ENCODE measurements around the gene DTNBP1. TPM values are rescaled to one million over a fixed set of nuclear protein-coding genes. Genes with fewer than 3 reads are reported as not detected.
A peak's percentile ranks its signal among the peaks of the same experiment; 100 is the strongest.

DTNBP1 gene
- total and polyA plus RNA-seq, 2 of the 4 experiments (the other 2 are of a cell fraction) = 4.8 to 18.7 TPM

DNA sequence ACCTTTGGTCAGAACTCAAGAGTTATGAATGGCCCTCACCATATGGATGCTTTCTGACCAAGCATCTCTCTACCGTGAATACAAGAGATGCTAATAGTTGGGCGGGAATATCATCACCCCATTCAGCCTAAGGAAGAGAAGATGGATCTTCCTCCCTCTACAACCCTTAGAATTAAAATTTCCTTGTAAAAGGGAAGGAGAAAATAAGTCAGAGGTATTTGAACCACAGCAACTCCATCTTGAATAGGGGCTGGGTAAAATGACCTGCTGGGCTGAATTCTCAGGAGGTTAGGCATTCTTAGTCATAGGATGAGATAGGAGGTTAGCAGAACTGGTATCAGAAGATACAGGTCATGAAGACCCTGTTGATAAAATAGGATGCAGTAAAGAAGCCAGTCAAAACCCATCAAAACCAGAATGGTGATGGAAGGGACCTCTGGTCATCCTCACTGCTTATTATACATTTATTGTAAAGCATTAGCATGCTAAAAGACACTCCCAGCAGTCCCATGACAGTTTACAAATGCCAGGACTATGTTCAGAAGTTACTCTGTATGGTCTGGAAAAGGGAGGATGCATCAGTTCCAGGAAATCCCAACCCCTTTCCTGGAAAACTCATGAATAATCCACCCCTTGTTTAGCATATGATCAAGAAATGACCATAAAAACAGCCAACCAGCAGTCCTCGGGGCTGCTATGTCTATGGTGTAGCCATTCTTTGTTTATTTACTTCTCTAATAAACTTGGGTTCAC lies 101.2 kb downstream of the DTNBP1 start:
- Histone ChIP-seq H3K79me1 (ENCODE audit: low read depth in 1 of 2, low read length in 2 of 2) (peaks cover 0 to 3% of the 10 kb centered on the region in 2 experiments; a peak in 1 of 4 replicates), H3K36me3 (ENCODE audit: control insufficient read depth, insufficient read depth, low read length) (no peaks in the 10 kb centered on the region), H4K8ac (ENCODE audit: low read depth in 2 of 2, low read length in 2 of 2) (no peak overlapping the region), H2BK120ac (ENCODE audit: low read depth, low read length) (no peak overlapping the region), H3K27ac (ENCODE audit: insufficient read depth, low read length) (no peak overlapping the region), H3K4ac (ENCODE audit: low read depth, low read length) (no peak overlapping the region), H3K27me3 (ENCODE audit: control insufficient read depth, insufficient read depth, low read length) (no peaks in the 10 kb centered on the region), H3K14ac (replicated peaks; ENCODE audit: low read depth, low read length) (no peak overlapping the region), H3K23ac (ENCODE audit: low read depth, low read length) (no peak overlapping the region), H3K4me3 (ENCODE audit: insufficient read depth, low read depth, low read length) (no peak overlapping the region), H2BK5ac (ENCODE audit: low read depth, low read length, poor library complexity, severe bottlenecking) (no peak overlapping the region), H3K9ac (ENCODE audit: low read depth, low read length) (no peak overlapping the region), H4K5ac (ENCODE audit: low read depth, low read length) (no peak overlapping the region), H3K56ac (ENCODE audit: extremely low read depth, insufficient read depth, low read length) (peak overlapping the region; percentile 11; the same call in 1 of the 2 replicates), H3K4me2 (ENCODE audit: low read depth, low read length) (no peak overlapping the region), H2BK20ac (ENCODE audit: low read depth, low read length) (no peak overlapping the region), H2AFZ (replicated peaks; ENCODE audit: low read length, poor library complexity) (no peak overlapping the region), H2AK9ac (replicated peaks; ENCODE audit: low read depth, low read length, poor library complexity) (no peak overlapping the region), H3K9me3 (ENCODE audit: control insufficient read depth, insufficient read depth, low read length) (no peaks in the 10 kb centered on the region), H3K4me1 (ENCODE audit: control insufficient read depth, insufficient read depth, low read length) (peaks cover 2% of the 10 kb centered on the region), H3K9me1 (ENCODE audit: insufficient read depth, low read length) (no peaks in the 10 kb centered on the region), H4K20me1 (ENCODE audit: insufficient read depth, low read length) (no peaks in the 10 kb centered on the region), H4K91ac (ENCODE audit: insufficient read depth, low read depth, low read length) (no peak overlapping the region), H3K18ac (ENCODE audit: low read depth, low read length) (no peak overlapping the region), H2BK15ac (ENCODE audit: low read depth, low read length) (no peak overlapping the region), H2AK5ac (ENCODE audit: low read depth, low read length) (no peak overlapping the region)
- TF ChIP-seq RAD21 (IDR thresholded peaks at IDR 0.05; ENCODE audit: low read length) (no peak), SMC3 (IDR thresholded peaks at IDR 0.05; ENCODE audit: low read depth, low read length) (no peak), USF2 (IDR thresholded peaks at IDR 0.05; ENCODE audit: low read depth, low read length) (no peak)
- peak; percentile 53 for ATAC-seq (ENCODE audit: low read depth)
- in situ Hi-C loops (cut with MboI; ENCODE audit: low sequenced_read_pairs) (no loop called here), dilution Hi-C loops (cut with HindIII; ENCODE audit: low sequenced_read_pairs, unreplicated experiment) (no loop called here), intact Hi-C loops (cut with micrococcal nuclease) (loop anchor here (2.0 kb wide), 1 partner anchor 15 kb away; no protein-coding TSS in a partner anchor)
- ChIA-PET CTCF (no interaction called here), POLR2A (ENCODE audit: unreplicated experiment) (no interaction called here)
- DNase-seq = no peak
- BruUV-seq (replicated peaks) = no TSS peak
- no CpG with 5 or more reads among the region's 3 CpGs for WGBS, 2 experiments (ENCODE audit: extremely low coverage in 2 of 2, insufficient read length in 1 of 2)
